SU-DHL-6 (cell line): ENCODE measurements around the gene MRO.

Source experiments
- CTCF ChIP-seq: fragments of 200-600 bp; sonication (generic); IDR thresholded peaks from one replicate; pipeline ENCODE4 v1.5.1; 2017; ENCODE audit warnings: antibody characterized with exemption, mild to moderate bottlenecking, low read length, moderate library complexity; ENCODE audit not compliant: insufficient read depth, poor library complexity, severe bottlenecking
- EZH2phosphoT487 ChIP-seq: fragments of 200-600 bp; sonication (generic), shearing (Covaris generic); conservative IDR thresholded peaks from 2 replicates; pipeline ENCODE4 v1.6.1; 2018; ENCODE audit warnings: mild to moderate bottlenecking, antibody characterized with exemption, low read length, moderate library complexity, mixed read lengths

GRCh38 chr18:50748243-50749229 is 71.3 kb downstream of the MRO start:
- TF ChIP-seq CTCF (no peak), EZH2phosphoT487 (no peak)
